ENCODE data around the gene IQCH. TPM values are rescaled to one million over a fixed set of nuclear protein-coding genes. Genes with fewer than 3 reads are reported as not detected.

The IQCH gene
- total RNA-seq, 2 experiments from 2014 or later, result 1.3 to 1.4 TPM

GRCh38 chr15:67509918-67510317 is 255.3 kb downstream of the IQCH start:
- Mint-ChIP-seq H3K36me3 (peaks cover 13% of the 10 kb centered on the region), H3K27me3 (no peaks in the 10 kb centered on the region), H3K27ac (no peak overlapping the region), H3K4me3 (no peak overlapping the region), H3K9me3 (no peaks in the 10 kb centered on the region), H3K4me1 (peaks cover 10% of the 10 kb centered on the region)
- no peak for DNase-seq

DNA sequence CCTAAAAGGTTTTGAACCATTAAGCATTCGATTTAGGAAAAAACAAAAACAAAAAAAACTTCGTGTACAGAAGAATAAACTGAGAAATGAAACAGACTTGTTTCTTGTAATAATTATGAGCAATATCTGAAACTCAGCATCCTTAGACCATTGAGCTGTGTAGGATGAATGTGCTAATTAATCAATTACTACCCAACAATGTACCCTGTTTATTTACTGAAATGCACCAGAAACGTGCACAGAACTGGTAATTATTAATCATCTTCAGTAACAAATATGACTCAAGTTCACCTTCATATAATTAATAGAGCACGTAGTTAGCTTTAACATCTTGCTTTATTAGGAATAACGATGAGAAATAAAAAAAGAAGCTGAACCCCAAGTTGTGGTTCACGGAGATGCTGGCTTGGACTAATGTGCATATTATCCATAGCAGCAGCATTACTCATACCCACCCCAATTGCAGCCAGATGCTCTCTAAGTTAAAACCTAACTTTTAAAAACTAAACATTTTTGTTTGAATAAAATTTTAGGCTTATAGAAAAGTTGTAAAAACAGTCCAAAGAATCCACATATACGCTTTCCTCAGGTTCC is 256.1 kb downstream of the IQCH start:
- DNase-seq, result no peak
- peaks cover 10% of the 10 kb centered on the region for H3K4me1 Mint-ChIP-seq
- H3K4me3 Mint-ChIP-seq, result no peak overlapping the region
- H3K27ac Mint-ChIP-seq, result no peak overlapping the region
- no peaks in the 10 kb centered on the region for H3K27me3 Mint-ChIP-seq
- peaks cover 13% of the 10 kb centered on the region for H3K36me3 Mint-ChIP-seq
- no peaks in the 10 kb centered on the region for H3K9me3 Mint-ChIP-seq

- Mint-ChIP-seq H3K9me3 (no peaks in the 10 kb centered on the region), H3K36me3 (peaks cover 13% of the 10 kb centered on the region), H3K27ac (no peak overlapping the region), H3K4me3 (no peak overlapping the region), H3K4me1 (peaks cover 7% of the 10 kb centered on the region), H3K27me3 (no peaks in the 10 kb centered on the region)
- peak; percentile 6 for DNase-seq
Measured at GRCh38 chr15:67511606-67512005, 257.0 kb downstream of the IQCH start.

GRCh38 chr15:67512140-67512539 is 257.6 kb downstream of the IQCH start:
- Mint-ChIP-seq H3K36me3 (peaks cover 16% of the 10 kb centered on the region), H3K4me3 (no peak overlapping the region), H3K4me1 (peaks cover 7% of the 10 kb centered on the region), H3K27ac (no peak overlapping the region), H3K9me3 (no peaks in the 10 kb centered on the region), H3K27me3 (no peaks in the 10 kb centered on the region)
- no peak for DNase-seq

DNA sequence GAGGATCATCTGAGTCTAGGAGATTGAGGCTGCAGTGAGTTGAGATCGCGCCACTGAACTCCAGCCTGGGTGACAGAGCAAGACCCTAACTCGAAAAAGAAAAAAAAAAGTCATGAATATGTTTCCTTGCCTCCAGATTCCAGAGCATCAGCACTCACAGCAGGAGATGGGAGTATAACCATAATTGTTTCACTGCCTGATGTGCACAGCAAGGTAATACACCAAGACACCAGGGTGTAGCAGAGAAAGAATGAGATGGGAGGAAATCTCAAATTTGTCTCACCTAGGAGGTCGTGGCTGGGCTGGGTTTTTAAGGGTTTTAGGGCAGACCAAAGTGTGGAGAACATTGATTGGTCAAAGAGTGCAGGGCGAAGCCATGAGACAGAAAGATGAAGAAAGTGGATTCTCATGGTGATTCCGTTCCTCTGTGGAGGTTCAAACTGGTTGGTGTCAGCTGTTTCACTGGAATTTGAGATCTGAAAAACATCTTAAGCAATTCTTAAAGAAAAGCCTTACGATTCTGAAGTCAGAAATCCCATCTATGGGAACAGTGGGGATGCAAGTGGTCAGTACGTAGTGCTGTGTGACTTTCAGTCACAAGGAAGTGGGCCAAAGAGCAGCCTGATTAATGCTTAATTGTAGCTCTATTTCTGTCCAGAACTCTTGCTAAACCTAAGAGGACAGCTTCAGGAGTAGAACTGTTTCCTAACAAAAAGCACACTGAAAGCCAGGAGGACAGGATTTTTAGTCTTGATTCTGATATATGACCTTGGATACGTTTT is 258.5 kb downstream of the IQCH start:
- H3K27ac Mint-ChIP-seq, result no peak overlapping the region
- H3K27me3 Mint-ChIP-seq, result no peaks in the 10 kb centered on the region
- H3K9me3 Mint-ChIP-seq, result no peaks in the 10 kb centered on the region
- peaks cover 7% of the 10 kb centered on the region for H3K4me1 Mint-ChIP-seq
- H3K4me3 Mint-ChIP-seq, result no peak overlapping the region
- H3K36me3 Mint-ChIP-seq, result peaks cover 17% of the 10 kb centered on the region
- no peak for DNase-seq

DNA sequence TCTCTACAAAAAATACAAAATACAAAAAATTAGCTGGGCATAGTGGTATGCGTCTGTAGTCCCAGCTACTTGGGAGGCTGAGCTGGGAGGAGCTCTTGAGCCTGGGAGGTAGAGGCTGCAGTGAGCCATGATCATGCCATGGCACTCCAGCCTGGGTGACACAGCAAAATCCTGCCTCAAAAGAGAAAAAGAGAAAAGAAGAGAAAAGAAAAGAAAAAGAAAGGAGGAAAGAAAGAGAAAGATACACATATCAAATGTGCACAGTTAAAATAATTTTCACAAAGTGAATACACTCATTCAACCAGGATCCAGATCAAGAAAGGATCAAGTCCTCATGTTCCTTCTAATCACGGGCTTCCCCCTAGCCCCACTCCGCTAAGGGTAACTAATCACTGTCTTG is 260.5 kb downstream of the IQCH start:
- Mint-ChIP-seq H3K36me3 (peaks cover 15% of the 10 kb centered on the region), H3K27me3 (no peaks in the 10 kb centered on the region), H3K27ac (no peak overlapping the region), H3K4me3 (no peak overlapping the region), H3K9me3 (no peaks in the 10 kb centered on the region), H3K4me1 (peaks cover 7% of the 10 kb centered on the region)
- no peak for DNase-seq

- Mint-ChIP-seq H3K9me3 (no peaks in the 10 kb centered on the region), H3K36me3 (peaks cover 15% of the 10 kb centered on the region), H3K4me1 (peaks cover 7% of the 10 kb centered on the region), H3K4me3 (no peak overlapping the region), H3K27ac (no peak overlapping the region), H3K27me3 (no peaks in the 10 kb centered on the region)
- no peak for DNase-seq
Measured at GRCh38 chr15:67515557-67515956, 261.0 kb downstream of the IQCH start.

- H3K4me1 Mint-ChIP-seq, result peaks cover 17% of the 10 kb centered on the region
- peak overlapping the region; percentile 89 for H3K27ac Mint-ChIP-seq
- DNase-seq, result no peak
- H3K9me3 Mint-ChIP-seq, result no peaks in the 10 kb centered on the region
- H3K27me3 Mint-ChIP-seq, result no peaks in the 10 kb centered on the region
- H3K4me3 Mint-ChIP-seq, result peak overlapping the region; percentile 85
- peaks cover 8% of the 10 kb centered on the region for H3K36me3 Mint-ChIP-seq
Measured at GRCh38 chr15:67520321-67521028, 265.9 kb downstream of the IQCH start.

DNA sequence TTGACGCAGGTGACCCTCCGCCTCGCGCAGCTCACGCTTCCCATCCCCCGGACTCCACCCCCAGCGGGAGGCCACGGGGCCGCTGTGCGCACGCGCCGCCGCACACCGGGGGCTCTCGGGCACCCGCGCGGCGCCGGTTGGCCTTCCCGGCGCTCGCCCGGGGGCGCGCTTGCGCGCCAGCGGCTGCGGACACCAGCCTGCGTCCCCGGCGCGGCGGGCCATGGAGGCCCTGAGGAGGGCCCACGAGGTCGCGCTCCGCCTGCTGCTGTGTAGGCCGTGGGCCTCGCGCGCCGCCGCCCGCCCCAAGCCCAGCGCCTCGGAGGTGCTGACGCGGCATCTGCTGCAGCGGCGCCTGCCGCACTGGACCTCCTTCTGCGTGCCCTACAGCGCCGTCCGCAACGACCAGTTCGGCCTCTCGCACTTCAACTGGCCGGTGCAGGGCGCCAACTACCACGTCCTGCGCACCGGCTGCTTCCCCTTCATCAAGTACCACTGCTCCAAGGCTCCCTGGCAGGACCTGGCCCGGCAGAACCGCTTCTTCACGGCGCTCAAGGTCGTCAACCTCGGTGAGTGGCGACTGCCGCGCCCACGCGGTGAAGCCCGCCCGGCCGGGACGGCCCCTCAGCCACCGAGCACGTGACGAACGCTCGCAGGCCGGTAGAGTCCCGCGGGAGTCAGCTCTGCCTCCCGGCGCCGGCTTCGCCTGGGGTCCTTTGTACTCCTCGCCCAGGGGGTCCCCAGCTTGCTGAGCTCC is 266.6 kb downstream of the IQCH start, which contains the start of gene C15orf61:
TSS of gene C15orf61 (plus strand) at position 103 of the 754 bp plus-strand sequence. CDS start at position 221, 118 bp downstream.
- peak within 1 kb of the TSS; percentile 93 for H3K27ac Mint-ChIP-seq
- DNase-seq, result peak; percentile 92
- peaks cover 8% of the 10 kb centered on the region for H3K36me3 Mint-ChIP-seq
- H3K9me3 Mint-ChIP-seq, result no peaks in the 10 kb centered on the region
- H3K27me3 Mint-ChIP-seq, result no peaks in the 10 kb centered on the region
- peaks cover 19% of the 10 kb centered on the region for H3K4me1 Mint-ChIP-seq
- peak within 1 kb of the TSS; percentile 85 for H3K4me3 Mint-ChIP-seq

DNA sequence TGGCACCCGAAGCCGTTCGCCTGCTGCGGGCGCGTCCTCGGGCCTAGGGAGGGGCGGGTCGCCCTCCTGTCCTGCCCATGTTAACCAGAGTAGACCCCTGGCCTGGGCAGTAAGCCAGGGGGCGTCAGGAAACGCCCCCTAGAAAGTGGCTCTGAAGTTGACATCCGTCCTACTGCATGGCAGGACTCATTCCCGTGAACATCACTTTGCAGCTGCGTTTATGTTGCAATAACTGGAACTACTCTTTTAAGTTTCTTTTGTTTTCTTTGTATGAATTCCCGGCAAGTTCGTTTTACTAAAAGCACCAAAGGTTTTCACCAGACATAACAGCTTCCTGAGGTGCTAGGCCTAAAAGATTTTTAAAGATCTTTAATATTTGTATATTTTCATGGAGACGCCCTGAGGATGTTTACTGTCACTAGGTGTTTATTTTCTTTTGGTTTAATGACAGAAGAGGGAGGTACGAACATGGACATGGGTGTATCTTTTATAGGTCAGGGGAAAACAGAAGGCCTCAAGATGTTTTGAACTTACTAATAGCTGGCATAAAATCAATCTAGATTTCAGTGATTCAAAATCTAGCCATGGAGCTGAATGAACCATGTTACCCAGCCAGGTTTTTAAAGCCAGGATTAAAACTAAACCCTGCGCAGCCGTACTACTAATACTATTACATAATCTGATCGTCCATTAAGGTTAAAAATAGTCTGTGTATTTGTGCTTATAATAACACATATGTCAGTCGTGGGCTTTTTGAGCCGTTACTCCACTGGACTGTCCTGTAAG is 267.4 kb downstream of the IQCH start:
- Mint-ChIP-seq H3K4me1 (peaks cover 21% of the 10 kb centered on the region), H3K4me3 (peak overlapping the region; percentile 84), H3K27ac (peak overlapping the region; percentile 93), H3K9me3 (no peaks in the 10 kb centered on the region), H3K27me3 (no peaks in the 10 kb centered on the region), H3K36me3 (peaks cover 6% of the 10 kb centered on the region)
- DNase-seq, result no peak

DNA sequence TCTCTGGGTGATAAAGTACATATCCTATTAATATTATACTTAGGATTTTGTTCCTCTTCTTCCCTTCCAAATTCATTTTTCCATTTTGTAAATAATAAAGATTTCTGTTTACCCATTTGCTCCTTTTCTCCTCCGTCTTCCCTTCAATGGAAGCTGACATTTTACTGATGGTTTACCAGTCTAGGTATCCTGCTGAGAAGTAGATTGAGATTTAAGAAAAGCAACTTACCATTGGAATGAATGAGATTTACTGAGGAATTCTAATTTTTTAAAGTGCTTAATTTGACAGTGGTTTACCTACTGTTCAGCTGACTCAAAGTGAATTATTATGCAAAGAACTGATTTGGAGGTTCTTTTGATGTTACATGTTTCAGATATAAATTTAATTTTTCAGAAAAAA is 268.7 kb downstream of the IQCH start:
- Mint-ChIP-seq H3K4me1 (peaks cover 21% of the 10 kb centered on the region), H3K27me3 (no peaks in the 10 kb centered on the region), H3K4me3 (peak overlapping the region; percentile 84), H3K36me3 (peaks cover 4% of the 10 kb centered on the region), H3K9me3 (no peaks in the 10 kb centered on the region), H3K27ac (no peak overlapping the region)
- no peak for DNase-seq

DNA sequence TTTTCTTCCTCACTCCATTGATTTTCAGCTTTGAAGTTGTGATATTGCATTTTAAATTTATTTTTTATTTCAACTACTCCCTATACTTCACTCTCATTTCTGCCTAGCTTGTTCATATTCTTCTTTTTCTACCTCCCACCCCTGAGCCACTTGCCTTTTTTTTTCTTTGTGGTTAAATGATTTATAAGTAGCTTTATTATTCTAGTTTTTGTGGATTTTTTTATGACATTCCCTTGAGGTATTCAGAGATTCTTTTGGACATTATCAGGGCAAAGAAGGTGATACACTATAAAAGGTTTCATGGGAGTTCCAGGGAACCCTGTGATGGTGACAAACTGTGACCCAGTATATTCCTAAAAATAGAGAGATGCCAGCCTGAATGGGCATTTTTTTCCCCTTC is 269.6 kb downstream of the IQCH start:
- Mint-ChIP-seq H3K27me3 (no peaks in the 10 kb centered on the region), H3K9me3 (no peaks in the 10 kb centered on the region), H3K36me3 (peaks cover 1% of the 10 kb centered on the region), H3K4me3 (no peak overlapping the region), H3K4me1 (peaks cover 21% of the 10 kb centered on the region), H3K27ac (no peak overlapping the region)
- DNase-seq, result no peak

DNA sequence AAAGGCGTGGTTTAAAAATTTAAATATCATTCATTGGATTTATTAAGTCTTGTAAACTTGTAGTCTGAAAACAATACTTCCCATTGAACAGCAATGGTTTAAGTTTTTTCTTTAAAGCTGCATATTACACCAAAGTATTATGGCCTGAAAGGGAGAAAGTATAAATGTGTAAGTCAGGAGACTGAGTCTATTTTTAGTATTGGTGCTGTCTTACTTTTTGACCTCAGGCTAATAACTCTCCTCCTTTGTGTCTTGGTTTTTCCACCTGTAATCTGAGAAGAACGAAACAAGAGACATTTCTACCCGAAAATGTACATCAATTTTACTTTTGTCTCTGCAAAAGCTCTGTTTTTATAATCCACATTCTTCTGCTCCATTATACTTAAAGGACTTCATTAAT is 273.9 kb downstream of the IQCH start:
- peaks cover 6% of the 10 kb centered on the region for H3K4me1 Mint-ChIP-seq
- DNase-seq, result no peak
- H3K9me3 Mint-ChIP-seq, result no peaks in the 10 kb centered on the region
- H3K27ac Mint-ChIP-seq, result no peak overlapping the region
- H3K36me3 Mint-ChIP-seq, result peaks cover 4% of the 10 kb centered on the region
- no peaks in the 10 kb centered on the region for H3K27me3 Mint-ChIP-seq
- H3K4me3 Mint-ChIP-seq, result no peak overlapping the region

GRCh38 chr15:67531379-67531914 is 276.9 kb downstream of the IQCH start:
- H3K4me1 Mint-ChIP-seq, result peaks cover 7% of the 10 kb centered on the region
- H3K27me3 Mint-ChIP-seq, result no peaks in the 10 kb centered on the region
- no peak overlapping the region for H3K27ac Mint-ChIP-seq
- no peak overlapping the region for H3K4me3 Mint-ChIP-seq
- H3K9me3 Mint-ChIP-seq, result no peaks in the 10 kb centered on the region
- DNase-seq, result no peak
- H3K36me3 Mint-ChIP-seq, result peaks cover 4% of the 10 kb centered on the region

Measured in activated naive CD8-positive, alpha-beta T cell treated with anti-CD3 and anti-CD28 coated beads for 36 hours (primary cell).